GM18498 (cell line): Measurements from ENCODE around the gene DENND11.
A peak's percentile ranks its signal among the peaks of the same experiment; 100 is the strongest.

Experiments
- ATAC-seq: cut with Tn5 transposase; IDR thresholded peaks from one replicate; pipeline ENCODE4 v1.9.1; 2021; ENCODE audit warnings: mild to moderate bottlenecking, moderate library complexity; ENCODE audit not compliant: unreplicated experiment

The DENND11 gene, protein sequence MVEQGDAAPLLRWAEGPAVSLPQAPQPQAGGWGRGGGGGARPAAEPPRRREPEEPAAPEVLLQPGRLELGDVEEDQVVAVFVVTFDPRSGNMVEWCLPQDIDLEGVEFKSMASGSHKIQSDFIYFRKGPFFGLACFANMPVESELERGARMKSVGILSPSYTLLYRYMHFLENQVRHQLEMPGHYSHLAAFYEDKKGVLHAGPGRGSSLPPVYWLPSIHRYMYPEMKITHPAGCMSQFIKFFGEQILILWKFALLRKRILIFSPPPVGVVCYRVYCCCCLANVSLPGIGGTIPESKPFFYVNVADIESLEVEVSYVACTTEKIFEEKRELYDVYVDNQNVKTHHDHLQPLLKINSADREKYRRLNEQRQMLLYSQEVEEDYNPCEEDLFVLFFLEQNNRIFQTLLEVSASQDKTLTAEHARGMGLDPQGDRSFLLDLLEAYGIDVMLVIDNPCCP

DNA sequence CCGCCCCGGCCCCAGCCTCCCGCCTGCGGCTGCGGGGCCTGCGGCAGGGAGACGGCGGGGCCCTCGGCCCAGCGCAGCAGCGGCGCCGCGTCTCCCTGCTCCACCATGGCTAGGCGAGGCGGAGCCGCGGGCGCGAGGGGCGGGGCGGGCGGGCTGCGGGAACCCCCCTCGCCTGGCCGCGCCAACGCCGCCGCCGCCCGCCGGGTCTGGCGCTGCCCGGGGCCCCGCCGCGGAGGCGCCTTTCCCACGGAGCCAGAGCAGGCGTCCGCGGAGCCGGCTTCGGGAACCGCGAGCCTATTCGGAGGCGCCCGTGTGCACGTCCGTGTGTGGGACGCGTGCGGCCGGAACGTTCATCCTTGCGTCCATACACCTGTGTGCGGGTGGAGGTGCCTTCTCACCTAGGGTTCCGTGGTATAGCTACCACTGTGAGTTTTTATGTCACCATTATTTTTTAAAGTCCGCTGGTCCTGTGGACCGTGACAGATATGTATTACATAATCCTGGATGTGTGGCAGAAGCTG is at the start of gene DENND11:
Gene DENND11 (minus strand): TSS at position 120 of the 521 bp plus-strand sequence. CDS start 13 bp downstream, at position 107.
- ATAC-seq, result peak; percentile 83

- ATAC-seq, result no peak
These were observed 46.4 kb upstream of the DENND11 start for GRCh38 chr7:141748396-141748795.

DNA sequence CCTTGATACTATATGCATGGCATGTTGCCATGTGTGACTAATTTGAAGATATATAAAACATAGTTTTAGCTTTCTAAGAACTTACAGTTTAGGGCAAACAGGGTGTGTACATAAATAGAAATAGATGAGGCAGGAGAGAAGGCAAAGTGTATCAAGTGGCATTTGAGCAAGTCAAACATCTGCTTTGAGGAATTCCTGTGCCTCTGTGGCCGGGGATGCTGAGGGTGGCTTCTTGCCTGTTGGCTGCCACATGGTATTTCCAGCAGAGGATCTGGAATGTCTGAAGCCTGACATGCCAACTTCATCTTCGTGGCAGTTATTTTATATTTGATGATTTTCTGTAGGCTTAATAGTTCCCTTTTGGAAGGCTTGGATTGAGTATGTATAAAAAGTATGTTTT is 42.2 kb upstream of the DENND11 start:
- ATAC-seq, result no peak

DNA sequence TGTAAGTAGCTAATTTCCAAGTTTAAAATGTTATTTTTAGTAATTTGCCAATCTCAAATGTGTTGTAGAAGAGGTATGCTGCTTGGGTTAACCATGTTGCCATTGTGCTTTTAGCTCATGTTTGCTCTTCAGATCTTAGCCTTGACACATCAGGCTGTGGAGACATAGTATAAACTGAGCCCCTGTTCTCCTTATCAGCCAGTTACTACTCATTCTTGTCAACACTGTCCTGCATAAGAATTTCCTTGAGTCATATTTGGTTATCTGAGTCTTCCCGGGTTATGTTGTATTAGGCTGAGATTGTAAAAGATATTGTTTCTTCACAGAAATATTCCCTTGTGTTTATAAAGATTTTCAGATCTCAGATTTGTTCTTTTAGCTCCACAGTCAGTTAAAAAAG is 40.3 kb upstream of the DENND11 start:
- no peak for ATAC-seq

GRCh38 chr7:141739250-141739649 is 37.3 kb upstream of the DENND11 start:
- no peak for ATAC-seq

- no peak for ATAC-seq
These were observed 36.6 kb upstream of the DENND11 start for GRCh38 chr7:141738592-141739013.

DNA sequence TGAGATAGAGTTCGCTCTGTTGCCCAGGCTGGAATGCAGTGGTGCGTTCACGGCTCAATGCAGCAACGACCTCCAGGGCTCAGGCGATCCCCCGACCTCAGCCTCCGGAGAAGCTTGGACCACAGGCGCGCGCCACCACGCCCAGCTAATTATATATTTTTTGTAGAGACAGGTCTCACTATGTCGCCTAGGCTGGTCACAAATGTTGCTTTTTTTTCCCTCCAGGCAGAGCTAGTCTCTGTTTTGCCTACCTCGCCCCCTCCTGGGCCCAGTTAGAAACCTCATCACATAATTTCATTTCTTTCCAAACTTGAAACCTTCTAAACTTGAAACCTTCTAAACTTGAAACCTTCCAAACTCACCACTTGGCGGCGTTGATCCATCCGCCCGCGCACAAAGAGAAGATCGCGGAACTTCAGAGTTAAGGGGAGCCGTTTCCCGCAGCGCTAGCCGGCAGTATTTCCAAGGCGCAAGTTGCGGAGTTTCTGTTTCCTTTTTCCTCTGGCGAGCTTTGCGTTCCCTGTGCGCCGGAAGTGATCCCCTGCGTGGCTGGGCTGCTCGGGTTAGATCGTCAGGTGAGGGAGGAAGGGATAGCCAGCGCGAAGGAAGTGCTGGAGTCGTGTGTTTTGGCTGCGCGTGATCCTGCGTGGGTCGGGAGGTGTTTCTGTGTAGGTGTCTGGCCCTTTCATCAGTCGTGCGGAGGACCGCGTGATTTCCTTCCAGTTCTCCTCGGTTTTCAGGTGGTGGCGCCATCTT is 36.0 kb upstream of the DENND11 start, which contains the start of gene SSBP1:
Gene SSBP1 (plus strand): TSS at position 523 of the 756 bp plus-strand sequence. CDS start 809 bp downstream, outside the sequence.
- peak; percentile 93 for ATAC-seq

DNA sequence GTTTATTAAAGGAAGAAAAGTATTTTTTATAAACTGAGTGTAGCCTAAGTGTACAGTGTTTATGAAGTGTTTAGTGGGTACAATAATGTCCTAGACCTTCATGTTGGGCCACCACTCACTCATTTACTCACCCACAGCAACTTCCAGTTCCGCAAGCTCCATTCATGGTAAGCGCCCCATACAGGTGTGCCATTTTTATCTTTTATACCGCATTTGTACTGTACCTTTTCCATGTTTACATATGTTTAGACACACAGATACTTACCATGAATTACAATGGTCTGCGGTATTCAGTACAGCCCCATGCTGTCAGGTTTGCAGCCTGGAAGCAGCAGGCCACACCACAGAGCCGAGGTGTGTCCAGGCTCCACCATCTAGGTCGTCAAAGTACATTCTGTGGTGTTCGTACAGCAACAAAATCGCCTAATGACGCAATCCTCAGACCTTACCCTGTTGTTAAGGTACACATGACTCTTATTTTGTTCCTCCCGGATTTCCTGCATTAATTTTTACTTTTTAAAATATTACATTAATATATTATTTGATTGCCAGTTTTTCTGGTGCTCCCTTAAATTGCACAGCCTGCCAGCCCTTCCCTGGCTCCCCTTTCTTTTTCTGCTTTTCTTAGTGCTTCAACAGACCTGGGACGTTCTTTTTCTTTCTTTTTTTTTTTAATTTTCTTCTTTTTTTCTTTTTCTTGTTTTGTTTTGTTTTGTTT is 35.3 kb upstream of the DENND11 start:
- ATAC-seq, result no peak

GRCh38 chr7:141731476-141732149 is 29.6 kb upstream of the DENND11 start:
- no peak for ATAC-seq

DNA sequence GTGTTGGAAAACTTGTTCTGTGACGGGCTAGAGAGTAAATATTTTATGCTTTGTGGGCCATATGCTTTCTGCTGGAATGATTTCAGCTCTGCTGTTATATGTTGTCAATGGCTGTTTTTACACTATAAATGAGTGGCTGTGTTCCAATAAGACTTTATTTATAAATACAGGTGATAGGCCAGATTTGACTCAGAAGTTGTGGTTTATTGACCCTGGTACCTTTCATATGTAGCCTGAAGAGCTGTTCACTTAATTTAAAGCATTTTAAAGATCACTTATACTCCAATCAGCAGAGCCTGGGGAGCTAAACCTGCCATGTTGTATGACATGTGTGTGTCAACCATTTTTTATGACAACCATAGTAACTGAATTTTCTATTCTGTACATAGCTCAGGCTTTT is 27.1 kb upstream of the DENND11 start:
- no peak for ATAC-seq

DNA sequence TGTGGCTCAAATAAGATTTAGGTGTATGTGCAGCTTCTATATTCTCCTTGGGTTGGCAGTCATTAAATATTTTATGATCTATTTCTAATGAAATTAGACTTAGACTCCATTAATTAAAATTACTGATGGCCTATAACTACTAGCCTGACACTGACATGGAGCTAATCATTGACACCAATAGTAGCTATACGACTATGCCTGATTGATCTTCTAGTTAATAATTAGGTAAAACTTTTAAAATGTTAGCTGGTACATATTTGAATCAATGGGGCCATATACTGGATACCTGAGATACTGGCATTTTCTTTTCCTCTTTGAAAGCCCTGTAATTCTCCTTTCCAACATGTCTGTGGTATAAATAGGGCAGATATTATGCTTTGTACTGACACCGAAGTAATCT is 20.6 kb upstream of the DENND11 start:
- no peak for ATAC-seq

- ATAC-seq, result no peak
These were observed 15.5 kb upstream of the DENND11 start for GRCh38 chr7:141717450-141717849.

DNA sequence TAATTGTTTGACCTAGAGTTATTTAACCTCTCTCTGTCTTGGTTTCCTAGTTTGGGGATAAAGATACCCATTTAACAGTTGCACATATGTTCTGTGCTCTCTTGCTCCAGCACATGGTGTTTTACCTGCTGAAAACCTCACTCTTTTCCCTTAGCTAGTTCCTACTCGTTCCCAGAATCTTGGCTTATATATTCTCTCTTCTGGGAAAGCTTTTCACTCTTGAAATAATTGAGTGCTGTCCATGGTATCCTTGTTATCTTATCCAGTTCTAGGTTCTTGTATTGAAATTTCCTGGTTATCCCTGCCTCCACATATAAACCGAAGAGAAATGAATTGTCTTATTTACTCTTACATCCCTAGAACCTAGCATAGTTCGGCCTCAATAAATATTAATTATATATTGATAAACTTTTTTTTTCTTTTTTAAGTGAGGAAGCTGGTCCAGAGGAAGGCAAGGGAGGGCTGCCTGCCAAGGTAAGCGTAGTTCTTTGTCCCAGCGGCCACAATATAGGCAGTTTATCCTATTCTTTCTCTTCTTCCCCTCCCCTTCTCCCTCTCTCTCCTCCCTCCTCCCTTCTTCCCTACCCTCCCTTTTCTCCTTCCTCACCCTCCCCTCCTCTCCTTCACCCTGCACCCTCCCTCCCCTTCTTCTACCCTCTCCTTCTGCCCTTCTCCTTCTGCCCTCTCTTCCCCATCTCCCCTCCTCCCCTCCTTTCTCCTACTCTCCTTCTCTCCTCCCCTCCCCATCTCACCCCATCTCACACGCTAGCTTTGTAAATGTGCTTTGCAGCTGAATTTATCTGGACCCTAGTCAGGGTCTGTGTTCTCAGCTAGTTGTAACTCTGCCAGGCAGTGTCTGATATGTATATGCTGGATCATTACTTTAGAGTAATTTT is 14.1 kb upstream of the DENND11 start:
- ATAC-seq, result no peak

- no peak for ATAC-seq
These were observed 13.1 kb upstream of the DENND11 start for GRCh38 chr7:141715018-141715417.

GRCh38 chr7:141714571-141714970 is 12.6 kb upstream of the DENND11 start:
- ATAC-seq, result no peak

GRCh38 chr7:141713890-141714289 is 11.9 kb upstream of the DENND11 start:
- ATAC-seq, result no peak

DNA sequence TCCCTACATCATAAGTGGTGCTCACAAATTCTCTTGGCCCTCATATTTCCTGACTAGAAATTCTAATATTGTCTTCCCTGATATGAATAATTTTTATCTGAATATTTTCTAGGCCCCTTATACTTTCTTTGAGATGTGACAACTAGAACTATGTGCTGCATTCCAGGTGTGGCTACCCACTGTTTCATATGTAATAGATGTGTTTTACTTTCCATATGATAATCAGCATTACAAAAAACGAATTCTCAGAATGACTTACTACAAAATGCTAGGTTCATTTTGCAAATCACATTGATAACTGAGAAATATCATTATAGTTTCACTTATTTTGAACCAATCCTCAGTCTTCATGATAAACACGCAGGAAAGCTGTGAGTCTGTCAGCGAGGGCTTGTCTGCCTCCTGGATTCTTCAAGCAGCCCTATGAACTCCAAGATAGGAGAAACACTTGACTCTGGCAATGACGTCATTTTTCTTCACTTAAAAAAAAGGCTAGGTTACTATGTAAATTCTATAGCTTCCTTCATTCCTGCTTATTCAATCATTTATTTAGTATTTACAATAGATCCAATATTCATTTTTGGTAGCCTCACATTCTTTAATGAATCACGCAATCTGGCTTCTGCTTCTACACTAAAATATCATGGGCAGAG is 10.8 kb upstream of the DENND11 start:
- no peak for ATAC-seq

GRCh38 chr7:141710301-141710700 is 8.3 kb upstream of the DENND11 start:
- ATAC-seq, result no peak

DNA sequence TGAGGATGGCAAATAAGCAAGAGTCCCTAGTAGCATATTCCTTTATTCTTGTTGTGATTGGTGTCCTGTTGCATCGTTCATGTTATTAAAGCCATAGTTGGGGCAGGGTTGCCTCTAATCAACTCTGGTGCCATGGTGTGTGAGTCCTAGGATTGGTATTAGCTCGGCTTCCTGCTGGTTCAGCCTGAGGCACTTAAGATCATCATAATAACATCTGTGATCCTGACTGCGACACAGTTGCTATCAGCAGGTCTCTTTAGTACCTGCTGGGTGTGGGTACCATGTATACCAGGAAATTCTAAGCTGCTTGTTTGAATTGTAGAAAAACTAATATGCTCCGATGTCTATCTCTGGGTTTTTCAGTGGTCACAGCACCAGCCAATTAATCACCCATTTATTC is 7.8 kb upstream of the DENND11 start:
- ATAC-seq, result no peak
